H1 (cell line): Measurements from ENCODE around the gene RNF212. TPM values are rescaled to one million over a fixed set of nuclear protein-coding genes. Genes with fewer than 3 reads are reported as not detected.

Experiments
- SAP30 ChIP-seq: fragments of 300-600 bp; sonication (generic); IDR thresholded peaks from 2 replicates; pipeline ENCODE4 v1.7.1; 2012; ENCODE audit warnings: low read length, moderate library complexity, mild to moderate bottlenecking, inconsistent platforms; ENCODE audit not compliant: insufficient read depth, insufficient replicate concordance
- SP2 ChIP-seq: IDR thresholded peaks from 2 replicates; pipeline ENCODE4 v1.6.1; 2012; ENCODE audit warnings: mild to moderate bottlenecking, low read length, inconsistent platforms
- SRF ChIP-seq: IDR thresholded peaks from 2 replicates; pipeline ENCODE4 v1.6.1; 2011; ENCODE audit warnings: mild to moderate bottlenecking, low read depth, low read length, moderate library complexity
- polyA plus RNA-seq, 7 experiments: library from polyadenylated mRNA; depleted of rRNA in 3 of 7; stranded (reverse) in 5 of 7; unstranded in 2 of 7; fragments of >200 nt in 5 of 7; fragments of 200-250 nt in 2 of 7; gene quantifications; 1 replicate in 5 of 7; 2 replicates in 1 of 7; 4 replicates in 1 of 7; pipeline versions ENCODE4 v1.2.1 to v1.2.3, GENCODE V29; 2011 to 2013; ENCODE audit warnings: missing spikeins in 2 of 7, mixed read lengths in 2 of 7
- total RNA-seq: library from RNA; stranded (reverse); fragmentation: NEBNext Ultra II Directional; extraction: Animal tissue kit (Norgen Biotek cat#: 25700); gene quantifications from 2 replicates; pipeline ENCODE4 v1.2.1, GENCODE V29; 2021

Gene RNF212
- total and polyA plus RNA-seq, 2 of the 8 experiments (the other 6 are each of a cell fraction or from before 2014, with no cell fraction given), result 3.4 to 5.4 TPM

GRCh38 chr4:1075809-1076699, 37.3 kb downstream of the RNF212 start (continued):
- TF ChIP-seq SAP30, result no peak
- TF ChIP-seq SP2, result no peak
- no peak for TF ChIP-seq SRF
